ENCODE measurements around the gene SPI1.
"Not testable (repeated sequence)": the region's sequence is repeated elsewhere in the genome, so short reads cannot be mapped to it uniquely, and the experiment has no call there.

SPI1 gene

DNA sequence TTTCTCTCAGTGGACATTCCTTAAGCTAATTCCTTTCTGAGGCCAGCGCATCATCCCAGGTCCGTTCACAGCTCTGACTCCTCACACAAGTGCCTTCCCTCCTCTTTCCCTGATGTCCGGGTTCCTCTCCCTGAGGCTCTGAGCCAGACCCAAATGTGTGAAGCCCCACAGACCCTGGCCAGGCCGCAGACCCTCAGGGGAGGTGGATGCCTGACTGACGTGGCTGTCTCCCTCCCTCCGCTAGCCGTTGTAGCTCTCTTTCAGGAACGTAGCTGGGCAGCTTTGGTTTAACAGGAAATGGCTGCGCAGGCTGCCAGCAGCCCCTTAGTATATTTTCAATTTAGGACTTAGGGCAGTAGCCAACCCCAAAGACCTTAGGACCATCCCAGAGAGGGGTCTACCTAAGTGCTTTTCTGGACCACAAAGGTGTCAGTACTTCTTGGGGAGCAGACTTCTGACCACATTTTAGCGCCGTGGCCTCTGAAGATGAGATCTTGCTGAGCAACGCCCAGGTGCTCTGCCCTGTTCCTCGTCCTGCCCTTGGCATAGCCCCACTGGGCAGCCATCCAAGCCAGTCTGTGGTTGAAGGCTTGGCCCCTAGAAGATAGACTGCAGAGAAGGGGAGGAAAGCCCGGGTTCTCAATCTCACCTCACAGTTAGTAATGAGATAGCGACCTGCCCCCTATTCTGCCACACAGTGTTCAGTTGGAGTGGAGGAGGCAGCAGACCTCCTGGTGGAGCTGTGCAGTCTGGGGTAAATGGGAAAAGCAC, 52.9 kb downstream of the SPI1 start:
- DNase-seq (ENCODE audit: low read depth in 2 of 2): no peak

DNA sequence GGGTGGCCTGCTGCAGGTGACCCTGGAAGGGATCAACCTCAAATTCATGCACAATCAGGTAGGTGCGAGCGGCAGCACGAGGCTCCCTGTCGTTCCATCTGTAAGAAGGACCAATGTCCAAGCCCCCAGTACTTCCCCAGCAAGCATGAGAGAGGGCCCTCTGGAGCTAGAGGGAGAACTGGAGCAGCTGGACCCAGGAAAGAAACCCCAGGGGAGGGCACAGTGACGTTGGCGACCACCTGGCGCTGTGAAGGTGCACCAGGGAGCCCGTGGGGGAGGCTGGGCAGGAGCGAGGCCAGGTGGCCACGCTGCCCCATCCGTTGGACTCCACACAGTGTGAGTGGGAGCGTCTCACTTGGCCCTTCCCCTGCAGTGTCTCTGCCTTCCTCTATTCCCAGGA, 53.8 kb downstream of the SPI1 start:
- DNase-seq (ENCODE audit: low read depth in 2 of 2): no peak

- DNase-seq (ENCODE audit: low read depth in 2 of 2): no peak
Measured at GRCh38 chr11:47318166-47318565, 60.2 kb downstream of the SPI1 start.

DNA sequence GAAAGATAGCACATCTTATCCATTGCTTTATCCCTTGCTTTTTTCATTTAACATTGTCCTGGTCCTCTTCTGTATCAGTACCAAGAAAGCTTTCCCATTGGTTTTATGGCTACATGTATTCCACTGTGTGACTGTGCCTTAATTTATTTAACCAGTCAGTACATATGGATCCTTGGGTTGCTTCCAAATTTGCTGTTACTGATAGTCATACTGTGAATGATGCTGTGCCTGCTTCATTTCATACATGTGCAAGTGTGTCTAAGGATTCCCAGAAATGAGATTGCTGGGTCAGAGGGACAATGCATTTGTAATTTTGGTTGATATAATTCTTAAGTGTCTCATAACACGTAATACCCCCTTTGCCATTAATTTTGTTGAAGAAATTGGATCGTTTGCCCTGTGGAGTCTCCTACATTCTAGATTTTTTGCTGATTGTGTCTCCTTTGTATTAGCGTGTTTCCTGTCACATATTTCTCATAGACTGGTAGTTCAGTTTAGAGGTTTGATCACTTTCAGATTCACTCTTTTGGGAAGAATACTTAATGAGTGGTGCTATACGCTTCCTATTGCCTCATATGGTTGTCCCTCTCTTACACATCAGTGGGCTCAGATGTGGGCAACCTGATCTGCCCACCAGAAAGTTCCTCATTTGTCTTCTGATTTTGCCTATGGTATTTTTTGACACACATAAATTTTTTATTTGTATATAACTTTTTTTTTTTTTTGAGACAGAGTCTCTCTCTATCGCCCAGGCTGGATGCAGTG, 61.1 kb downstream of the SPI1 start:
- DNase-seq (ENCODE audit: low read depth in 2 of 2): no peak

- not testable (repeated sequence) for DNase-seq (ENCODE audit: low read depth in 2 of 2)
Measured at GRCh38 chr11:47316501-47316900, 61.8 kb downstream of the SPI1 start.

GRCh38 chr11:47314992-47315391, 63.4 kb downstream of the SPI1 start:
- DNase-seq (ENCODE audit: low read depth in 2 of 2): no peak

DNA sequence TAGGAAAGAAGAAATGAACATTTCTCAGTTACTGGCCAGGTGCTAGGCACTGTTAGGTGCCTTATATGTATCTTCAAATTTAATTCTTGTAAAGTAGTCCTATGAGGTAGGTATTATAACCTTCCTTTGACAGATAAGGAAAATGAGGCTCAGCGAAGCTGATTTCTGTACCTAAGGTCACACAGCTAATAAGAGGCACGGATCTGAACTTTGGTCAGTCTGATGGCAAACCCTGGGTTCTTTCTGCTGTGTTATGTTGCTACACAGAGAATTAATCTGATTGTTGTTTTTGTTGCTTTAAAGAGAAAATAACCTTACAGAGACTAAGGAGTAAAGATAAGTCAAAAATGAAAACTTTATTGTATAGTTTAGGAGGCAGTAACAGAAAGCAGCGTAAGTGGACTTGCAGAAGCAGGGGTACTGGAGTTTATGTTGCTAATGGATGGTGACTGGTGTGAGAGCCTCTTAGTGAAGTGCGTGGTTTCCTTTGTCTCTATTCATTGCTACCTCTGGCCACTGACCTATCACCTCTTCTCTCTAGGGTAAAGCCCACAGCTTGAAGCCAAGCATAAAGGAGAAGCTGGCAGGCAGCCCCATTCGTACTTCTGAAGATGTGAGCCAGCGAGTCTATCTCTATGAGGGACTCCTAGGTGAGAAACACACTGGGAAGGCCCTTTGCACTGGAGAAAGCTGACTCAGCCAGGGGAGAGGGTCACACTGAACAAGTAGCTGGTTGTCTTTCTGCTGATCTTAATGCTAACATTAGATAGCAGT, 70.1 kb downstream of the SPI1 start:
- no peak for DNase-seq (ENCODE audit: low read depth in 2 of 2)

GRCh38 chr11:47306484-47306844, 71.9 kb downstream of the SPI1 start:
- DNase-seq (ENCODE audit: low read depth in 2 of 2): no peak

- DNase-seq (ENCODE audit: low read depth in 2 of 2): no peak
Measured at GRCh38 chr11:47305734-47306483, 72.4 kb downstream of the SPI1 start.
